GM10248 (cell line): ENCODE results near the gene PODNL1.

Experiments used
- CTCF ChIA-PET: fragments of 300-600 bp; sonication (Branson Sonifier 250); formaldehyde crosslinking; extraction: SDS; loops from one replicate; lab custom pipeline; 2021; ENCODE audit warnings: antibody characterized with exemption; lab: Yijun Ruan, JAX
- POLR2A ChIA-PET: fragments of 350-650 bp; sonication (Branson Sonifier 250); formaldehyde crosslinking; extraction: SDS; loops from one replicate; lab custom pipeline; 2020; ENCODE audit warnings: antibody characterized with exemption; lab: Yijun Ruan, JAX
- DNase-seq: peaks from one replicate; pipeline ENCODE4 v3.0.0; 2012; ENCODE audit errors: extremely low spot score
- TF ChIP-seq, protein P1 (sequence below): IDR thresholded peaks from 2 replicates; pipeline ENCODE4 v1.5.1; 2012; ENCODE audit warnings: mild to moderate bottlenecking, low read depth; ENCODE audit errors: extremely low read depth, missing control alignments, control extremely low read depth

Gene PODNL1

DNA sequence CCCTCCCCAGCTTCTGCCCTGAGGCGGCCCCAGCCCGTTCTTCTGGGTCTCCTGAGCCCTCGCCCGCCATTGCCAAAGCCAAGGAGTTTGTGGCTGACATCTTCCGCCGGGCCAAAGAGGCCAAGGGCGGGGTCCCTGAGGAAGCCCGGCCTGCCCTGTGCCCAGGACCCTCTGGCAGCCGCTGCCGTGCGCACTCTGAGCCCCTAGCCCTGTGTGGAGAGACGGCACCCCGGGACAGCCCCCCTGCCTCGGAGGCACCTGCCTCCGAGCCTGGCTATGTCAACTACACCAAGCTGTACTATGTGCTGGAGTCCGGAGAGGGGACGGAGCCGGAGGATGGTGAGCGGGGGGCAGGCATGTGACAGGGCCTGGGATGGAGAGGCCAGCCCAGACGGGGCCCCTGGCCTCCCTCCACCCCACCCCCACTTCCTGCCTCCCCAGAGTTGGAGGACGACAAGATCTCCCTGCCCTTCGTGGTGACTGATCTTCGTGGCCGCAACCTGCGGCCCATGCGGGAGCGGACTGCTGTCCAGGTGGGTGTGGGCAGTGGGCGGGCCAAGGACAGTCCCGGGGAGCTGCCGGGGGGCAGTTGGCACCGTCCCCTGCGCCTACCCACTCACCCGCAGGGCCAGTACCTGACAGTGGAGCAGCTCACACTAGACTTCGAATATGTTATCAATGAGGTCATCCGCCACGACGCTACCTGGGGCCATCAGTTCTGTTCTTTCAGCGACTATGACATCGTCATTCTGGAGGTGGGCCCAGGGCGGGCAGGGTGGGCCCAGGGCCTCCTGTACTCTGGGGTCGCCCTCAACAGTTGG, 21.1 kb upstream of the PODNL1 start:
- POLR2A ChIA-PET: no interaction called here
- CTCF ChIA-PET: interaction anchor here (0.6 to 1.5 kb wide), 3 partner anchors 24 to 83 kb away, joined by 3 read pairs; no protein-coding TSS in a partner anchor

DNA sequence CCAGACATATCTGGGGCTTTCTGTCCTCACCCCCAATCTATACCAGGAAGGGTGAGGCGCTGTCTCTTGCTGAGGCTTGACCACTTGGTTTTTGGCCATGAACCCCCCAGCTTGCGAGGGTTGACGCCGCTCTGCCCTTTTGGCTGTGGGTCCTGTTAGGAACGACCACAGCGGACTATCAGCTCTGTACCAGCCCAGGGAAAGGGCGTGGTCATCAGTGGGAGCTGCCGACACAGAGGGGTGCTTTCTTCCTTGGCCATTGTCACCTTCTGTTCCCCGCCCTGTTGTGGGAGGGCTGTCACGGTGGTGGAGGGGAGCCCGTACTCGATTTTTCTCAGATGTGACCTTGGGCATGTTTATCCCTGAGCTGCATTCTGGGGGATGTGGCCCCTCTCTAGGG, 19.8 kb upstream of the PODNL1 start:
- no peak for DNase-seq
- CTCF ChIA-PET: interaction anchor here (1.1 kb wide), 1 partner anchor 85 kb away, joined by 3 read pairs; no protein-coding TSS in a partner anchor
- POLR2A ChIA-PET: no interaction called here
- TF ChIP-seq, protein P1, sequence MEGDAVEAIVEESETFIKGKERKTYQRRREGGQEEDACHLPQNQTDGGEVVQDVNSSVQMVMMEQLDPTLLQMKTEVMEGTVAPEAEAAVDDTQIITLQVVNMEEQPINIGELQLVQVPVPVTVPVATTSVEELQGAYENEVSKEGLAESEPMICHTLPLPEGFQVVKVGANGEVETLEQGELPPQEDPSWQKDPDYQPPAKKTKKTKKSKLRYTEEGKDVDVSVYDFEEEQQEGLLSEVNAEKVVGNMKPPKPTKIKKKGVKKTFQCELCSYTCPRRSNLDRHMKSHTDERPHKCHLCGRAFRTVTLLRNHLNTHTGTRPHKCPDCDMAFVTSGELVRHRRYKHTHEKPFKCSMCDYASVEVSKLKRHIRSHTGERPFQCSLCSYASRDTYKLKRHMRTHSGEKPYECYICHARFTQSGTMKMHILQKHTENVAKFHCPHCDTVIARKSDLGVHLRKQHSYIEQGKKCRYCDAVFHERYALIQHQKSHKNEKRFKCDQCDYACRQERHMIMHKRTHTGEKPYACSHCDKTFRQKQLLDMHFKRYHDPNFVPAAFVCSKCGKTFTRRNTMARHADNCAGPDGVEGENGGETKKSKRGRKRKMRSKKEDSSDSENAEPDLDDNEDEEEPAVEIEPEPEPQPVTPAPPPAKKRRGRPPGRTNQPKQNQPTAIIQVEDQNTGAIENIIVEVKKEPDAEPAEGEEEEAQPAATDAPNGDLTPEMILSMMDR: no peak

More for the DNA sequence above, 21.1 kb upstream of the PODNL1 start:
- TF ChIP-seq, protein P1: no peak
- no peak for DNase-seq

DNA sequence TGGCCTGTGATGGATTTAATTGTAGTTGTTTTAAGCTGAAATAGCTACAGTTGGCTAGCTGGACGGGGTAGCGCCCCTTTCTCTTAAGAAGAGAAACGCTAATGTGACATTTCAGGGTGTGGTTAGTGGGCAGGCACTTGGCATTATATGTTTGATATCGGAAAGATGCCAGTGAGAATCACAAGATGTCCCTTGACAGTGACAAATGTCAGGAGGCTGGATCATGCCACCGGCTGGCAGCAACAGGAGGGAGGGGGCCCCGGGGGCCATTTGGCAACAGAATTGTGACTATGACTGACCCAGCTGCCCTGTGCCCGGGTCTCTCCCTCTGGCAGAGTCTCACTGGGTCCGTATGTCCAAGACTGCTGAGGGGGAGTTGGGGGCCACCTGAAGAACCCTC, 18.8 kb upstream of the PODNL1 start:
- POLR2A ChIA-PET: no interaction called here
- TF ChIP-seq, protein P1: no peak

DNA sequence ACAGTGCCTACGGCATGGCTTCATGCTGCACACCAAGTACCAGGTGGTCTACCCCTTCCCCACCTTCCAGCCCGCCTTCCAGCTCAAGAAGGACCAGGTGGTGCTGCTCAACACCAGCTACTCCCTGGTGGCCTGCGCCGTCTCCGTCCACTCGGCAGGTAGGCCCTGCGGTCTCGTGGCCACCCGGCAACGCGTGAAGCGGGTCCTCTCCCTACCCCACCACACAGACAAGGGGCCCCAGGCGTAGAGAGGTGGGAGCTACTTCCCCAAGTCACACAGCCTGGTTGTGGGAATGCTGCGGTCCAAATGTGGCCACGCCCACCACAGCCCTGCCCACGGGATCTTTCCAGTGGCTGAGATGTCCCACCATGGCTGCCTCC, 18.1 kb upstream of the PODNL1 start:
- CTCF ChIA-PET: interaction anchor here (0.9 to 1.7 kb wide), 2 partner anchors 76 to 102 kb away, joined by 3 to 6 read pairs; no protein-coding TSS in a partner anchor
- DNase-seq: no peak
- POLR2A ChIA-PET: no interaction called here
- TF ChIP-seq, protein P1: no peak

More for the DNA sequence above, 18.8 kb upstream of the PODNL1 start:
- CTCF ChIA-PET: interaction anchor here (0.9 to 1.7 kb wide), 2 partner anchors 76 to 102 kb away, joined by 3 to 6 read pairs; no protein-coding TSS in a partner anchor
- no peak for DNase-seq

DNA sequence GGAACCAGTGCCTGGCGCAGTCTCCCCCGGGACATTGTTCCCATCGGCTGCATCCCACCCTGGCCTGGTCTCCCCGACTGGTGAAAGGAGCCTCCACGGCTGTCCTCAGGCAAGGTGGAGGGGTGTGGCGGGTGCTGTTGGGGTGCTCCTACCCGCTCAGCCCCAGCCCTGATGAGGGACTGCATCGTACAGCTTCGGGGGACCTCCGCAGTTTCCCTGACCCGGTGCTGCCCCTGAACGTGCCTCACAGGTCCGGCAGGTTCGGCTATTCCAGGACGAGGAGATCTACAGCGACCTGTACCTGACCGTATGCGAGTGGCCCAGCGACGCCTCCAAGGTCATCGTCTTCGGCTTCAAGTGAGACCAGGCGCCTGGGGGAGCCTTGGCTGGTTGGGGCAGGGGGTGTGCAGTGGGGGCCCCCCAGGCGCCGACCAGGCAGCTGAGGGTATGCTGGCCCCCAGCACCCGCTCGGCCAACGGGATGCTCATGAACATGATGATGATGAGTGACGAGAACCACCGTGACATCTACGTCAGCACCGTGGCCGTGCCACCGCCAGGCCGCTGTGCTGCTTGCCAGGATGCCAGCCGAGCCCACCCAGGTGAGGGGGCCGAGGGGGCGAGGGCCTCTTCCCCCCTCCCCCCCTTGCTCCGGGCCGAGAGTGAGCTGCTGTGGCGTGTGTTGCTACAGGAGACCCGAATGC, 17.6 kb upstream of the PODNL1 start:
- DNase-seq: no peak
- POLR2A ChIA-PET: no interaction called here
- CTCF ChIA-PET: interaction anchor here (1.7 kb wide), 1 partner anchor 103 kb away, joined by 6 read pairs; no protein-coding TSS in a partner anchor
- TF ChIP-seq, protein P1: no peak

DNA sequence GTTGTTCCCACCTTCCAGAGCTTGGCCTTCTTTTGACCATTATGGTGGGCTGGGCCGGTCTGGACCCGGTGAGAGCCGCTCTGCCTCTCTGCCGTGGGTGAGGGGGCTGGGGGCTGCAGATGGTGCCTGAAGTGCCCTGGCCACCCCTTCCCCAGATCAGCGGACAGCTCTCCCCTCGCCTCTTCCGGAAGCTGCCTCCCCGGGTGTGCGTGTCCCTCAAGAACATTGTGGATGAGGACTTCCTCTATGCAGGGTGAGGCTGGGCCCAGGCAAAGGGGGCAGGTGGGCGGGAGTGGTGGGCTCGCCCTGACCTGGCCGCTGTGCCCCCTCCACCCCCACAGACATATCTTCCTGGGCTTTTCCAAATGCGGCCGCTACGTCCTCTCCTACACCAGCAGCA, 16.0 kb upstream of the PODNL1 start:
- DNase-seq: no peak
- POLR2A ChIA-PET: no interaction called here
- CTCF ChIA-PET: interaction anchor here (1.0 kb wide), 1 partner anchor 118 kb away, joined by 4 read pairs; the partner anchor contains the start of gene MISP3
- TF ChIP-seq, protein P1: no peak
